DOHH2 (cell line): ENCODE data around the gene USP9X.

ENCODE experiments used
- CTCF ChIP-seq: fragments of 200-600 bp; sonication (generic); IDR thresholded peaks from one replicate; pipeline ENCODE4 v1.5.1; 2014; ENCODE audit warnings: antibody characterized with exemption, mild to moderate bottlenecking, low read depth, low read length; ENCODE audit not compliant: poor library complexity, severe bottlenecking
- EZH2phosphoT487 ChIP-seq: fragments of 200-600 bp; sonication (generic); IDR thresholded peaks from 2 replicates; pipeline ENCODE4 v1.6.1; 2017; ENCODE audit warnings: borderline replicate concordance, mild to moderate bottlenecking, antibody characterized with exemption, low read length, moderate library complexity, mixed read lengths

GRCh38 chrX:41097326-41097725 is 12.1 kb downstream of the USP9X start:
- TF ChIP-seq CTCF (no peak), EZH2phosphoT487 (no peak)
